Fibroblast of mammary gland (primary cell): ENCODE results near the gene PPP3CA.

Experiments
- DNase-seq: peaks from one replicate; pipeline ENCODE4 v3.0.0-alpha.2; 2010; ENCODE audit warnings: low read depth
- H3K4me3 ChIP-seq: 2 replicates; pipeline ENCODE4 v1.5.1; 2011; ENCODE audit warnings: low read depth, mild to moderate bottlenecking, low read length, moderate library complexity; ENCODE audit not compliant: control insufficient read depth
- TF ChIP-seq, protein P1 (sequence below): conservative IDR thresholded peaks from 2 replicates; pipeline ENCODE4 v1.5.1; 2011; ENCODE audit warnings: low read depth, low read length, inconsistent platforms; ENCODE audit not compliant: control insufficient read depth, insufficient read depth

PPP3CA gene

DNA sequence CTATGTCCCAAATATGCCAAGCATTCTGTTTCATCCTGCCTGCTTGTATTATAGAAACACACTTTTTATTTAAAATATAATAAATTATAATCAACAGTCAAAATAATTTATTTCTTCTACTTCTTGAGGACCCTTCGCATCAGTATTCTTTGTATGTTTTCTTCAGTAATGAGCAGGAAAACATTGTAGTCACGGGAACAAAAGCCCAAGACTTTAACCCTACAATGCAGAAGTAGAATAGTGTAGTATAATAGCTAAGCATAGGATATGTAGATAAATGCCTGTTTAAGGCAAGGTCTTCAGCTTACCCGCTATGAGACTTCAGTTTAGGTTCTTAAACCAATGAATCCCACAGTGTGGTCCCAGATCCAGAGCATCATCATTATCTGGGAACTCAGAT lies 156.6 kb downstream of the PPP3CA start:
- TF ChIP-seq, protein P1, sequence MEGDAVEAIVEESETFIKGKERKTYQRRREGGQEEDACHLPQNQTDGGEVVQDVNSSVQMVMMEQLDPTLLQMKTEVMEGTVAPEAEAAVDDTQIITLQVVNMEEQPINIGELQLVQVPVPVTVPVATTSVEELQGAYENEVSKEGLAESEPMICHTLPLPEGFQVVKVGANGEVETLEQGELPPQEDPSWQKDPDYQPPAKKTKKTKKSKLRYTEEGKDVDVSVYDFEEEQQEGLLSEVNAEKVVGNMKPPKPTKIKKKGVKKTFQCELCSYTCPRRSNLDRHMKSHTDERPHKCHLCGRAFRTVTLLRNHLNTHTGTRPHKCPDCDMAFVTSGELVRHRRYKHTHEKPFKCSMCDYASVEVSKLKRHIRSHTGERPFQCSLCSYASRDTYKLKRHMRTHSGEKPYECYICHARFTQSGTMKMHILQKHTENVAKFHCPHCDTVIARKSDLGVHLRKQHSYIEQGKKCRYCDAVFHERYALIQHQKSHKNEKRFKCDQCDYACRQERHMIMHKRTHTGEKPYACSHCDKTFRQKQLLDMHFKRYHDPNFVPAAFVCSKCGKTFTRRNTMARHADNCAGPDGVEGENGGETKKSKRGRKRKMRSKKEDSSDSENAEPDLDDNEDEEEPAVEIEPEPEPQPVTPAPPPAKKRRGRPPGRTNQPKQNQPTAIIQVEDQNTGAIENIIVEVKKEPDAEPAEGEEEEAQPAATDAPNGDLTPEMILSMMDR = no peak
- H3K4me3 ChIP-seq = no peak overlapping the region
- no peak for DNase-seq

DNA sequence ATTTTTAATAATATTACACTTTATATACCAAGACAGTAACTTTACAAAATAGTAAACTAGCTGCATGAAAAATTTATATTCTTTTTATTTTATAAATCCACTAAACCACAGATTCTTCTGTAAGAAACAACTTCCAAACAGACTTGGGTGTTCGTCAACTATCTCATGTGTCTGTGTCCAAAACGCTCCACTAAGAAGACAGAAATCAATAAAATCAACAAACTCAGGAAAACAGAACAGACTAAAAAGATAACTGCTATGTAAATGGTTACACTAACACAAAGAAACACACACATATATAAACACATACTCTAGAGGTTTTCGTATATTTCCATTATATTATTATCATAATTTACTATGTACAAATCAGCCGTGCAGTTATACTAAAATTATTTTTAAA lies 158.4 kb downstream of the PPP3CA start:
- H3K4me3 ChIP-seq = no peak overlapping the region
- TF ChIP-seq, protein P1 = no peak
- no peak for DNase-seq

DNA sequence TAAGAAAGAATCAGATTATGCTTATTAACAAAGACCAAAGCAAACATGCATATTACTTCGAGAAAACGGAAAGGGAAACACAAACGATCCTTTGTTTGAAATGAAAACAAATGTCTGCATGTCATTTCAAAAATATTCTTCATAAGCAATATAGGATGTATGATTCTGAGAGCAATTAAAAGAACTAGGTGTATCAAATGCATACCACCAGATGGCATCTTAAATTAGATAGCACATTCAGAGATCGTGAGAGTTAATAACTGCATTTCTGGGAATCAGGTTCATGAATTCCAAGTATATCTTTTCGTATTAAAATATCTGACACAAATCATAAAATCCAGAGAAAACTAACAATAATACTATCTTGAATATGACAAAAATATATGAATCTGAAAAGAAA lies 159.5 kb downstream of the PPP3CA start:
- TF ChIP-seq, protein P1 = peak; percentile 29
- peak; percentile 14 for DNase-seq
- H3K4me3 ChIP-seq = no peak overlapping the region

DNA sequence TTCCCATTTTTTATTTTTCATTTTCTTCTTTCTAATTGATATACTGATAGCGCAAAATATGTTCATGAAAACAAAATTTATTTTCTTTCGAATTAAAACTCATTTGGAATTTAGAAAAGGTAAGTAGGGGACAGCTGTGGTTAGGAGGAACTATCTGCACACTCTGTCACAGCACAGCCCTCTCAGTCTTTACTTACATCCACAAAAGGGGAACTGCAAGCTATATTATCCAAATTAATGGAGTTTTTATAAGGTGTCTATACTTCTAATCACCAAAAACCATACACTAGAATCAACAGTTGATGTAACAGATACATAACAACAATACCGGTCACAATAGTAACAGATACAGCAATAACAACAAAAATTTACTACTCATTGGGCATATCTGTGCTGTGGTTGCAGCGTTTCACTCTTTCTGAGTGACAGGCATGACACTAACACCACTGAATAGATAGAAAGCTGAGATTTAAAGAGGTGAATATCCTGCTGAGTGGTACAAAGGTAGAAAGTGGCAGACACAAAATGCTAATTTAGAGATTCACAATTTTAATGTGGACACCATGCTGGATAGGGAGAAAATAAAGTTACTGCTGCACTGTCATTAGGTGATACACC lies 160.7 kb downstream of the PPP3CA start:
- TF ChIP-seq, protein P1 = no peak
- no peak for DNase-seq
- H3K4me3 ChIP-seq = no peak overlapping the region

DNA sequence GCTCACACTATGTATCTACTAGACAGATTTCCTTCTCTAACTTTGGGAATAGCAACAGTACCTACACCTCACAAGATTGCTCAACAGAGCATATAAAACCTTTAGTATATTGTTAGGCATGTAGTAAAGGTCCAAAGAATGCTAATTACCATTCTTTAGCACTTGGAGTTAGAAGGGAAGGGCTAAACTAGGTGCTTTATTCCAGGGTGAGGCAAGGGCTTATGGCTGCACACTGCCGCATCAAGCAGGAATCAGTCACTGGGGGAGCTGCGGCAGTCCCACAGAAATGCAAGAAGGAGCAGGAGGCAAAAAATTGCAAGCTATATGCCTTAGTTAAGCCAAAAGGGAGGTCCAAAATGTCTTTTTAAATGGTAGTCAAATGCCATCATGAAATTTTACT lies 162.7 kb downstream of the PPP3CA start:
- no peak for DNase-seq
- TF ChIP-seq, protein P1 = no peak

DNA sequence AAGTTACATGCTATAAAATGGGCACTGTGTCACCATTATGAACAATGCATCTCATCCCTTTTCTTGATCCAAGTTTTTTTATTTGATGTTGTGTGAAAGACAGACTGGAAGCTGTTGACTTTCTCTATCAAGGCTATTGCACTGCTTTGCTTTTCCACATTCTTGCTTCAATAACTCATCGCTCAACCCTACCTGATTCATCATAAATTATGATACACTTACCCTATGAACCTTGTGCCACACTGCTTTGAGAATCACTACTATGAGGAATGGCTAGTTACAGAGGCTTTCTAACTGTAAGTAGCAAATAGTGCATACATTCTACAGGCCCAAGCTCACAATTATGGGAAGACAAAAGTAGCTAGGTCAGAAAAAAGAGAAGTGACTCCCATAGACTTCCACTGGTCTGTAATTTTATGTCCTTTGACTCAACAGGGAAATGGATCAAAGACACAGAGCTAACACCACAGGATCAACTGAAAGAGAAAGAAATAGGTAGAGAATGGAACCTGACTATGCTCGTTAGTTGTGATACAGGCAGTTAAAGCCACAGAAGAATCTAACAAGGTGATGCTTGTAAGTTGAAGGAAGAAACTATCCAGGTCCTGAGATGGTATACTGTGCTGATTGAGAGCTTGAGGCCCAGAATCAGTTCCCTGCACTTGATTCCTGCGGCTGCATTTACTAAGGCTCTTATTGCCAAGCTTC lies 163.5 kb downstream of the PPP3CA start:
- TF ChIP-seq, protein P1 = no peak
- peak; percentile 34 for DNase-seq
- H3K4me3 ChIP-seq = no peak overlapping the region

More for the DNA sequence above, 162.7 kb downstream of the PPP3CA start:
- no peak overlapping the region for H3K4me3 ChIP-seq
